Transverse colon (tissue), 4 donors: Measurements from ENCODE around the gene NCOA3.

Experiments
- CTCF ChIP-seq, 5 experiments: fragments of 200-600 bp in 3 of 5; fragments of 450-650 bp in 2 of 5; sonication (generic) in 3 of 5; IDR thresholded peaks; 1 replicate in 2 of 5; 2 replicates in 3 of 5; pipeline ENCODE4 v1.5.1; 2016 to 2017; ENCODE audit warnings: antibody characterized with exemption in 5 of 5, inconsistent platforms in 3 of 5, mild to moderate bottlenecking in 2 of 5, moderate library complexity in 1 of 5
- EP300 ChIP-seq: sonication (generic); formaldehyde crosslinking; IDR thresholded peaks from one replicate; pipeline ENCODE4 v1.6.1; 2017; ENCODE audit warnings: antibody characterized with exemption, low read depth
- POLR2A ChIP-seq: fragments of 450-650 bp; IDR thresholded peaks from one replicate; pipeline ENCODE4 v1.6.1; 2016; ENCODE audit warnings: antibody characterized with exemption, mild to moderate bottlenecking, moderate library complexity
- POLR2AphosphoS5 ChIP-seq, 3 donors: sonication (generic); formaldehyde crosslinking; IDR thresholded peaks; one replicate each; pipeline ENCODE4 v1.6.1; 2016; ENCODE audit warnings: antibody characterized with exemption in 3 of 3

GRCh38 chr20:47455133-47456040, 46.3 kb upstream of the NCOA3 start:
- no peak for TF ChIP-seq CTCF (IDR thresholded peaks at IDR 0.05)
- TF ChIP-seq POLR2A: no peak
- TF ChIP-seq POLR2AphosphoS5 (IDR thresholded peaks at IDR 0.05): no peak
- no peak for TF ChIP-seq EP300
